K562 (cell line): ENCODE results near the gene MARS1. TPM values are rescaled to one million over a fixed set of nuclear protein-coding genes. Genes with fewer than 3 reads are reported as not detected.
A peak's percentile ranks its signal among the peaks of the same experiment; 100 is the strongest.

ENCODE experiments used
- ATF3 ChIP-seq, 2 experiments: fragments of 450-650 bp in 1 of 2; sonication (generic) in 1 of 2; formaldehyde crosslinking in 1 of 2; IDR thresholded peaks in 1 of 2; conservative IDR thresholded peaks in 1 of 2; 2 replicates each; pipeline versions ENCODE4 v1.6.1 to v1.8.1; 2016 to 2023; ENCODE audit warnings: mild to moderate bottlenecking in 2 of 2, moderate library complexity in 2 of 2, inconsistent platforms in 1 of 2, missing genetic modification reagents in 1 of 2
- CHD7 ChIP-seq: fragments of 200-600 bp; sonication (generic); IDR thresholded peaks from one replicate; pipeline ENCODE4 v1.6.1; 2012; ENCODE audit warnings: mild to moderate bottlenecking, low read depth, low read length, inconsistent platforms
- HOMEZ ChIP-seq: fragments of 250-450 bp; sonication (Bioruptor Pico); IDR thresholded peaks from 2 replicates; pipeline ENCODE4 v1.4.0; 2020; ENCODE audit warnings: mild to moderate bottlenecking, moderate library complexity
- KAT7 ChIP-seq: sonication (generic); formaldehyde crosslinking; IDR thresholded peaks from 2 replicates; pipeline ENCODE4 v1.8.0; 2022; ENCODE audit warnings: missing genetic modification reagents, mild to moderate bottlenecking, borderline replicate concordance
- MCM3 ChIP-seq: fragments of 450-650 bp; IDR thresholded peaks from 2 replicates; pipeline ENCODE4 v1.6.1; 2016
- MECOM ChIP-seq: fragments of 250-450 bp; sonication (Bioruptor Pico); IDR thresholded peaks from 2 replicates; pipeline ENCODE4 v1.8.0; 2022; ENCODE audit warnings: inconsistent platforms
- PHTF2 ChIP-seq: fragments of 250-450 bp; sonication (Bioruptor Pico); IDR thresholded peaks from 2 replicates; pipeline ENCODE4 v1.5.0; 2021; ENCODE audit warnings: mild to moderate bottlenecking
- RBM39 ChIP-seq: fragments of 200-400 bp; formaldehyde crosslinking; optimal IDR thresholded peaks from 2 replicates; pipeline ENCODE3; 2018; ENCODE audit warnings: low read depth, low read length
- SRF ChIP-seq, 2 experiments: fragments of 250-450, 450-650 bp in 1 of 2; sonication (Bioruptor Pico) in 1 of 2; sonication (generic) in 1 of 2; formaldehyde crosslinking; IDR thresholded peaks; 2 replicates each; pipeline versions ENCODE4 v1.5.0 to v1.5.1; 2020 to 2022; ENCODE audit warnings: mild to moderate bottlenecking in 1 of 2, missing genetic modification reagents in 1 of 2
- ZBTB7A ChIP-seq: IDR thresholded peaks from 2 replicates; pipeline ENCODE4 v1.6.1; 2011; ENCODE audit warnings: low read depth, mild to moderate bottlenecking, low read length, moderate library complexity, borderline replicate concordance; ENCODE audit not compliant: control insufficient read depth
- ZNF253 ChIP-seq: fragments of 250-450 bp; sonication (Bioruptor Pico); conservative IDR thresholded peaks from 2 replicates; pipeline ENCODE4 v1.6.1; 2021; ENCODE audit warnings: mild to moderate bottlenecking
- ZNF707 ChIP-seq: fragments of 250-450 bp; sonication (Bioruptor Pico); conservative IDR thresholded peaks from 2 replicates; pipeline ENCODE4 v1.8.0; 2022; ENCODE audit warnings: inconsistent platforms, mild to moderate bottlenecking, moderate library complexity
- polyA plus RNA-seq, 8 experiments: library from polyadenylated mRNA; depleted of rRNA in 4 of 8; stranded (reverse) in 5 of 8; unstranded in 3 of 8; fragments of >200 nt; fragmentation: Nextera tagmentation in 2 of 8; fragmentation: Illumina TruSeq in 1 of 8; extraction: Ambion mirVana in 2 of 8; extraction: Trizol in 1 of 8; gene quantifications; 2 replicates each; pipeline versions ENCODE4 v1.2.1 to v1.2.3, GENCODE V29; 2011 to 2014; ENCODE audit warnings: inconsistent platforms in 1 of 8, missing spikeins in 1 of 8
- total RNA-seq, 7 experiments: library from RNA; depleted of rRNA in 6 of 7; stranded (reverse); fragments of >200 nt in 6 of 7; fragmentation: Illumina TruSeq in 2 of 7; extraction: Trizol in 2 of 7; gene quantifications; 2 replicates each; pipeline versions ENCODE4 v1.2.1 to v1.2.3, GENCODE V29; 2011 to 2021; ENCODE audit warnings: low replicate concordance in 1 of 7

Gene MARS1
- total and polyA plus RNA-seq, 9 of the 15 experiments (the other 6 are each of a cell fraction or from before 2014, with no cell fraction given) = 117 to 382 (median 220) TPM

- no peak for TF ChIP-seq CHD7
- TF ChIP-seq KAT7 = no peak; the same call in 1 of the 2 replicates
- TF ChIP-seq PHTF2 (CRISPR knock-in tag) = peak; percentile 86; the same call in 1 of the 2 replicates
- peak in 1 of 2 experiments; percentile 49; a peak in 1 of 4 replicates for TF ChIP-seq SRF (CRISPR knock-in tag; IDR thresholded peaks at IDR 0.05)
- peak; percentile 78 for TF ChIP-seq RBM39
- no peak for TF ChIP-seq ZNF253 (CRISPR knock-in tag)
- no peak for TF ChIP-seq HOMEZ
- TF ChIP-seq MCM3 = no peak
- no peak for TF ChIP-seq MECOM (CRISPR knock-in tag)
- no peak for TF ChIP-seq ZBTB7A
- TF ChIP-seq ZNF707 (CRISPR knock-in tag) = no peak
- TF ChIP-seq ATF3 (IDR thresholded peaks at IDR 0.05) = peak; percentile 92; the same call in 1 of the 2 replicates
- TF ChIP-seq ATF3 (CRISPR knock-in tag; conservative IDR thresholded peaks at IDR 0.05) = peak; percentile 35
Observed at GRCh38 chr12:57520053-57520818, 32.4 kb downstream of the MARS1 start, which contains the start of gene DDIT3 (continued).
